ENCODE measurements around the gene CBLL2.

The CBLL2 gene

DNA sequence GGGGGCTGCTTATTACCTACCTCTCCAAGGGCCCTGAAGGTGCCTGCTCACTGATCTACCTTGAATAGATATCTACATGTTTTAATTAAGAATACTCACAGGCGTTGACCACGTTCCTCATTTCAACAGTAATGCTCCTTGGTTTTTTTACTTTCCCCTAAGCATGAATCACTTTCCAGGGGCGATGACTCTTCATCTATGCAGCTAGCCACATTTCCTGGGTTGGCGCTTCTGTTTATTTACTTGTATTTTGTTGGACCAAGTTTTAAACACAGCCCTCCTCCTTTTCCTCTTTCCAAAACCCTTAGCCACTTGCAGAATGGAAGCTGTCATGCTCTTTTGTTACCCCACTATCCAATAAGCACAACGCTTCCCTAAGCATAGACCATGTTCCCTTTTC lies 50.8 kb downstream of the CBLL2 start:
- H3K9me3 ChIP-seq (ENCODE audit: control insufficient read depth, low read length) = no peaks in the 10 kb centered on the region
- H3K9ac ChIP-seq = no peak overlapping the region
- no peak overlapping the region for H3K27ac ChIP-seq
- TF ChIP-seq, protein P1, sequence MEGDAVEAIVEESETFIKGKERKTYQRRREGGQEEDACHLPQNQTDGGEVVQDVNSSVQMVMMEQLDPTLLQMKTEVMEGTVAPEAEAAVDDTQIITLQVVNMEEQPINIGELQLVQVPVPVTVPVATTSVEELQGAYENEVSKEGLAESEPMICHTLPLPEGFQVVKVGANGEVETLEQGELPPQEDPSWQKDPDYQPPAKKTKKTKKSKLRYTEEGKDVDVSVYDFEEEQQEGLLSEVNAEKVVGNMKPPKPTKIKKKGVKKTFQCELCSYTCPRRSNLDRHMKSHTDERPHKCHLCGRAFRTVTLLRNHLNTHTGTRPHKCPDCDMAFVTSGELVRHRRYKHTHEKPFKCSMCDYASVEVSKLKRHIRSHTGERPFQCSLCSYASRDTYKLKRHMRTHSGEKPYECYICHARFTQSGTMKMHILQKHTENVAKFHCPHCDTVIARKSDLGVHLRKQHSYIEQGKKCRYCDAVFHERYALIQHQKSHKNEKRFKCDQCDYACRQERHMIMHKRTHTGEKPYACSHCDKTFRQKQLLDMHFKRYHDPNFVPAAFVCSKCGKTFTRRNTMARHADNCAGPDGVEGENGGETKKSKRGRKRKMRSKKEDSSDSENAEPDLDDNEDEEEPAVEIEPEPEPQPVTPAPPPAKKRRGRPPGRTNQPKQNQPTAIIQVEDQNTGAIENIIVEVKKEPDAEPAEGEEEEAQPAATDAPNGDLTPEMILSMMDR (IDR thresholded peaks at IDR 0.05) = no peak
- H2AFZ ChIP-seq = no peak overlapping the region
- H3K79me2 ChIP-seq = no peaks in the 10 kb centered on the region
- no peak overlapping the region for H3K4me2 ChIP-seq (ENCODE audit: low read length)
- no peaks in the 10 kb centered on the region for H3K4me1 ChIP-seq
- no peak overlapping the region for H3K4me3 ChIP-seq (ENCODE audit: low read depth, low read length)
- no peaks in the 10 kb centered on the region for H3K27me3 ChIP-seq (ENCODE audit: control insufficient read depth, insufficient read depth, low read length)
- H3K36me3 ChIP-seq (ENCODE audit: control insufficient read depth, insufficient read depth, low read length) = no peaks in the 10 kb centered on the region

All from parathyroid adenoma (tissue), 2 donors.